Umbilical cord (tissue), 2 donors: ENCODE results near the gene EPHA10. TPM values are rescaled to one million over a fixed set of nuclear protein-coding genes. Genes with fewer than 3 reads are reported as not detected.
A peak's percentile ranks its signal among the peaks of the same experiment; 100 is the strongest.

Experiments
- DNase-seq: peaks from one replicate; pipeline ENCODE4 v3.0.0-alpha.2; 2015; ENCODE audit warnings: low spot score
- total RNA-seq: library from RNA; depleted of rRNA; stranded (reverse); fragments of >200 nt; gene quantifications from one replicate; pipeline ENCODE4 v1.2.3, GENCODE V29; 2014; ENCODE audit warnings: low replicate concordance; ENCODE audit not compliant: insufficient read depth

EPHA10 gene
- total RNA-seq, 1 donor from 2014 or later, result 21.2 TPM

DNA sequence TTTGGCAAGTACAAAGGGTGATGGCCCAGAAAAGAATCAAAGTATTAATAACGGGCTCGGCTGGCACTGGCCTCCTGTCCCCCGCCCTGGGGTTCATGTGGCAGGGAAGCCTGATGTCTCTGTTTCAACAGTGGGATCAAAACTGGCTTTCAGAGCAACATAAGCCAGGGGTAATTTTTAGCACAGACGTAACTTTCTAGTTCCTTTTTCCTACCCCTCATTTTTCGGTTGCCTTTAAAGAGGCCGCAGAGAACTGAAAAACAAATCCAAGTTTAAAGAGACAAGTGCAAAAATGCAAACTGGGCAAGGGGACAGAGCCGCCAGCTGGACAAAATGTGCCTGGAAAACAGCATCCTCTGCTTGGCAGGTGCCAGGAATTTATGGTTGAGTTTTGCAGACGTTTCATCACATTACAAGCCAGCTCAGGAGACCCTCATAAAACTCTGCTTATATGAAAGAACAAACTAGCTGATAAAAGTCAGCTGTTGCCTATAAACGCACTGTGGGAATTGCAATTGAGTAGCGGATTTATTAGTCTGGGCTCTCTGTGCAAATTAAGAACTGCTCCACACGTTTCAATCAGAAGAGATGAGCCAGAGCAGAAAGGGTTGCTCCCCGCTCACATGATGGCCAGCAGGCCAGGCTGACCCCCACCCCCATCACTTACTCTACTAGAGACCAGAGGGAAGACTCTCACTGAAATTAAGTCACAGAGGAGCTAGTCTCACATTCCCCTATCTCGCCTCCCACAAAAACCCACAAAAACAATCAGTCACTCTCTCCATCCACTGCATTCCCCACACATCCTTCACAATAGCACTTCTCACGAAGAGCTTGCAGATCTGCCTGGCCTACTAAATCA, 88.4 kb downstream of the EPHA10 start:
- peak; percentile 79 for DNase-seq

- no peak for DNase-seq
Measured at GRCh38 chr1:37673920-37674319, 91.0 kb downstream of the EPHA10 start.

DNA sequence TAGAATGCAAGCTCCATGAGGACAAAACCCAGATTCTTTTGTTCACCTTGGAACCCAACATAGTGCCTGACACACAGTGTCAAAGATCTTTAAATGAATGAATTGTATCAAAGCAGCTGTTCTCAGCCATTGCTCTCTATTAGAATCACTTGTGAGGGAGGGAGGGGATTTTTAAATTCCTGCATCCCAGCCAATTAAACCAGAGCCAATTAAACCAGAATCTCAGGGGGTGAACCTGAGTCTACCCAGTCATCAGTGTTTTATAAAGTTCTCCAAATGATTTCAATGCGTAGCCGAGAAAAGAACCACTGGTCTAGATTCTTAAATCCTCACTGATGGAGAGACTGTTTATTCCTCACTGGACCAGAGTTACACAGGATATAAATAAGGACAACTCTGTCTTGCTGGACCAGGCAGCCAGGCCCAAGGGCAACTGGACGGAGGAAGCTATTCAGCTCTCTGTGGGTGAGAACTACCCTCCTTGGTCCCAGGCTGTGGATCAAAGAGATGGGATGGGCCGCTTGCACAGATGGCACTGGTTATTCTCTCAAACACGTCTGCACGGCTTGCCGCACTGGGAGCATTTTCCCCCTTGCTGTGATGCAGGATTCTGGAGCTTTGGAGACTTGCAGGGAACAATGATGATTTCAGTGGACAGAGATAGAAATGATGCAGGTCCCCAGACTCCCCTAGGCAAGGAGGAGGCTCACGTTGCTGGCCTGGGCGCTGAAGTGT, 92.6 kb downstream of the EPHA10 start:
- DNase-seq, result peak; percentile 80

DNA sequence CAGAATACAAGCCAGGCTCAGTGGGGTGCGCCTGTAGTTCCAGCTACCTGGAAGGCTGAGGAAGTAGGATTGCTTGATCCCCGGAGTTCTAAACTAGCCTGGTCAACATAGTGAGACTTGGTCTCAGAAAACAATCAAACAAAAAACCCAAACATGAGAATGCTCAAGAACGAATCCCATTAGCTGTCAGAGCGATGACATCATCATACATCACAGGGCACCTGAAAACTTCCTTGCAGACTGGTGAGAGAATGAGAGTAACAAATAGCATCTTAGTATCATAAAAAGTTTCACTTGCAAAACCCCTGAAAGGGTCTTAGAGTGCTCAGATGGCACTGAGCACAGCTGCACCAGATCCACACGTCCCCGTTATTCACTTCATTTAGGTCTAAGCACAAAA, 93.7 kb downstream of the EPHA10 start:
- DNase-seq, result no peak

GRCh38 chr1:37670133-37670532, 94.8 kb downstream of the EPHA10 start:
- peak; percentile 19 for DNase-seq

DNA sequence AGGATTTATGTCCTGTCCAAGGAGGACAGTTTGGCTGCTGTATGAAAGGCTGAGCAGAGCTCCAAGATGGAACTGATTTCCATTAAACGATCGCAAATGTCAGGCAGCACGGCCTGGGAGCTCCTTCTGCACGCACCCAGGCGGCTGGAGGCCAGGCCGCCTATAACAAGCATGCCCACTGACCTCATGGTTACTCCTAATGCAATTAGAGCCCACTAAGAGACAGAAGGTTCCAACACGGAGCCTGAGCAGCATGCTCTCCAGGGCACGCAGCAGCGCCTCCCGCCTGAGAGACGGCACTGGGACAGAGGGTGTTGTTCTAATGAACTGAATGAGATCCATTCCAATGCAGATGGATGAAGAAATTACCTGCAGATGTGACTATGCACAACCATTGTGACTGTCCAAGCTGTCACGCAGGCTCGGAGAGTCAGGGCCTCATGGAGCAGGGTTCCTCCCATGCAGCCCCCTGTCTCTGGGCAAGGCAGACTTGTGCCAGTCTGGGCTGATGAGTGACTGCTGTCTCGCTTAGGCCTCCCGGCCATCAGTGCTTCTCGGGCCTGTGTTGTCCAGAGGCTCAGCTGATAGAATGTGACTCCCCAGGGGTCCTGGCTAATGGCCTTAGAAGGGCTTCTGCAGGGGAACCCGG, 97.8 kb downstream of the EPHA10 start:
- no peak for DNase-seq

- no peak for DNase-seq
Measured at GRCh38 chr1:37666241-37666867, 98.6 kb downstream of the EPHA10 start.

Other genes with a start within 250 kb of the EPHA10 start
- gene SNIP1, start 210.8 kb downstream of the EPHA10 start, total RNA-seq, result 11.1 TPM
- 2.9 TPM for gene DNALI1, start 208.2 kb downstream of the EPHA10 start, total RNA-seq
- 48.9 TPM for gene GNL2, start 169.2 kb downstream of the EPHA10 start, total RNA-seq
- gene RSPO1, start 130.2 kb downstream of the EPHA10 start, total RNA-seq, result 0.24 TPM
- gene CDCA8, start 72.6 kb downstream of the EPHA10 start, total RNA-seq, result not detected
- 1.7 TPM for gene MANEAL, start 28.7 kb upstream of the EPHA10 start, total RNA-seq
- gene C1orf122, start 42.7 kb upstream of the EPHA10 start, total RNA-seq, result 18.8 TPM
- 3.1 TPM for gene YRDC, start 43.1 kb upstream of the EPHA10 start, total RNA-seq
- 5.3 TPM for gene MTF1, start 94.5 kb upstream of the EPHA10 start, total RNA-seq
- gene INPP5B, start 181.9 kb upstream of the EPHA10 start, total RNA-seq, result 34.7 TPM
- gene SF3A3, start 224.9 kb upstream of the EPHA10 start, total RNA-seq, result 30.3 TPM
- gene FHL3, start 240.4 kb upstream of the EPHA10 start, total RNA-seq, result 25.0 TPM
- gene UTP11, start 247.6 kb upstream of the EPHA10 start, total RNA-seq, result 49.4 TPM